ENCODE results near the gene LRRC17.

DNA sequence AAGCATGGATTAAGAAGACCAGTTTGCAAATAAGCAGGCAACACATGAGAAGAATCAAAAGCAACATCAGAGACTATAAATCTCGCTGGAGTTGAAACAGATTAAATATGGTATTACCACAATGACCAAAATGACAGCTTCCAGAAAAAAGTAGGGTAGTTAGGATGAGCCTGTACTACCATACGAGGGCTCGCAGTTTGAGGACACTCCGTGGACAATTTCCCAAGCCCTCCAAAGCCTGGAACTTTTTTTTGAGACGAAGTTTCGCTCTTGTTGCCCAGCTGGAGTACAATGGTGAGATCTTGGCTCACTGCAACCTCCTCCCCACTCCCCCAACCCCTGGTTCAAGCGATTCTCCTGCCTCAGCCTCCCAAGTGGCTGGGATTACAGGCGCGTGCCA is 1.0 kb downstream of the LRRC17 start:
- TF ChIP-seq, protein P1, sequence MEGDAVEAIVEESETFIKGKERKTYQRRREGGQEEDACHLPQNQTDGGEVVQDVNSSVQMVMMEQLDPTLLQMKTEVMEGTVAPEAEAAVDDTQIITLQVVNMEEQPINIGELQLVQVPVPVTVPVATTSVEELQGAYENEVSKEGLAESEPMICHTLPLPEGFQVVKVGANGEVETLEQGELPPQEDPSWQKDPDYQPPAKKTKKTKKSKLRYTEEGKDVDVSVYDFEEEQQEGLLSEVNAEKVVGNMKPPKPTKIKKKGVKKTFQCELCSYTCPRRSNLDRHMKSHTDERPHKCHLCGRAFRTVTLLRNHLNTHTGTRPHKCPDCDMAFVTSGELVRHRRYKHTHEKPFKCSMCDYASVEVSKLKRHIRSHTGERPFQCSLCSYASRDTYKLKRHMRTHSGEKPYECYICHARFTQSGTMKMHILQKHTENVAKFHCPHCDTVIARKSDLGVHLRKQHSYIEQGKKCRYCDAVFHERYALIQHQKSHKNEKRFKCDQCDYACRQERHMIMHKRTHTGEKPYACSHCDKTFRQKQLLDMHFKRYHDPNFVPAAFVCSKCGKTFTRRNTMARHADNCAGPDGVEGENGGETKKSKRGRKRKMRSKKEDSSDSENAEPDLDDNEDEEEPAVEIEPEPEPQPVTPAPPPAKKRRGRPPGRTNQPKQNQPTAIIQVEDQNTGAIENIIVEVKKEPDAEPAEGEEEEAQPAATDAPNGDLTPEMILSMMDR (IDR thresholded peaks at IDR 0.05) = no peak
- no peak for TF ChIP-seq POLR2AphosphoS5 (IDR thresholded peaks at IDR 0.05)
- no peak for TF ChIP-seq POLR2A (IDR thresholded peaks at IDR 0.05)
- TF ChIP-seq EP300 (IDR thresholded peaks at IDR 0.05) = no peak
